SJCRH30 (cell line): ENCODE results near the gene TBPL1. TPM values are rescaled to one million over a fixed set of nuclear protein-coding genes. Genes with fewer than 3 reads are reported as not detected.

Experiments used
- DNase-seq, 2 experiments: peaks; one replicate each; pipeline ENCODE4 v3.0.0-alpha.2; 2015 to 2020
- H3K27ac ChIP-seq: fragments of 250-450 bp; sonication (Bioruptor Pico); 2 replicates; pipeline ENCODE4 v1.5.1; 2020; ENCODE audit warnings: mild to moderate bottlenecking, moderate library complexity
- H3K27me3 ChIP-seq: fragments of 250-450 bp; sonication (Bioruptor Pico); 2 replicates; pipeline ENCODE4 v1.5.1; 2020; ENCODE audit warnings: mild to moderate bottlenecking, moderate library complexity
- H3K36me3 ChIP-seq: fragments of 250-450 bp; sonication (Bioruptor Pico); 2 replicates; pipeline ENCODE4 v1.5.1; 2020; ENCODE audit warnings: mild to moderate bottlenecking, moderate library complexity
- H3K4me1 ChIP-seq: fragments of 250-450 bp; sonication (Bioruptor Pico); 2 replicates; pipeline ENCODE4 v1.5.1; 2020; ENCODE audit warnings: mild to moderate bottlenecking, moderate library complexity
- H3K4me3 ChIP-seq: fragments of 250-450 bp; sonication (Bioruptor Pico); 2 replicates; pipeline ENCODE4 v1.5.1; 2020; ENCODE audit warnings: mild to moderate bottlenecking, moderate library complexity
- H3K9me3 ChIP-seq: fragments of 250-450 bp; sonication (Bioruptor Pico); replicated peaks from 2 replicates; pipeline ENCODE4 v1.5.1; 2020; ENCODE audit warnings: mild to moderate bottlenecking, moderate library complexity
- total RNA-seq: library from RNA; depleted of rRNA; stranded (reverse); fragments of >200 nt; shearing (Covaris generic); gene quantifications from 2 replicates; pipeline ENCODE4 v1.2.3, GENCODE V29; 2014

The TBPL1 gene
- total RNA-seq, 1 experiment from 2014 or later: 56.2 TPM

DNA sequence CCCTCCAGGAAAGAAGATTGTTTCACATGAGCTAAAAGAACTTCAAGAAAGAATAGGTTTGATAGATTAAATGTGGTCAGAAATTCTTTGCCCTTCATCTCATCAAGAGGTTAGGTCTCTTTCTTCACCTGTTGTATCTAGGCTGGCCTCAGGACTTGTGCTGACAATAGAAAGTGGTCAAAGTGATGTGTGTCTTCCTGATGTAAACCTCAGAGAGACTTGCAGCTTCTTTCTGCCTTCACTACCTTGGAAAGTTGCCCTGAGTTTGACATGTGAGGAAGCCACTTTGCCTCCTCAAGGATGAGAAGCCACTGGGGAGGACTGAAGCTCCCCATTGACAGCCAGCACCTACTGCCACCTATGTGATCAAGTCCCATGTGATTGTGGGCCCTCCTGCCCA is 46.3 kb downstream of the TBPL1 start:
- no peak for DNase-seq

GRCh38 chr6:134000443-134000842 is 47.4 kb downstream of the TBPL1 start:
- Histone ChIP-seq H3K9me3 (no peaks in the 10 kb centered on the region), H3K27ac (no peak overlapping the region), H3K4me3 (no peak overlapping the region), H3K4me1 (peaks cover 19% of the 10 kb centered on the region), H3K27me3 (no peaks in the 10 kb centered on the region), H3K36me3 (no peaks in the 10 kb centered on the region)
- DNase-seq: no peak

More for the DNA sequence above, 46.3 kb downstream of the TBPL1 start:
- Histone ChIP-seq H3K27ac (no peak overlapping the region), H3K4me3 (no peak overlapping the region), H3K9me3 (no peaks in the 10 kb centered on the region), H3K4me1 (peaks cover 14% of the 10 kb centered on the region), H3K27me3 (no peaks in the 10 kb centered on the region), H3K36me3 (no peaks in the 10 kb centered on the region)

DNA sequence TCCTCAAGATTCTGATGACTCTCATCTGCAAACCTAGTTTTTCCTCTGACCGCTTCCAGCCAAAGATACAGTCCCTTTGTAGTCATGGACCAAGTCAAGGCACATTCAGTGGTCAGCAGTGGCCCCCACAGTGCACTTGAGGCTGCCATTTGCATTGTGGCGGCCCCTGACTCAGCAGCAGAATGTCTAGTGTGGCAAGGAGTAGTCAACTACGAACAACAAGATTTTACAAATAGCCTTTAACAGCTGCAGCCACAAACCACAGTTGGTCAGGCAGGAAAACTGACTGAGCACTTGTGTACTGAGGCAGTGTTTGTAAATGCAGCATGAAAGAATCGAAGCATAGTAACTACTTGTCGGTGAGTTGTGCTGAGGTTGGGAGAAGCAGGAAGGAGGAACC is 49.8 kb downstream of the TBPL1 start:
- H3K9me3 ChIP-seq: no peaks in the 10 kb centered on the region
- H3K4me3 ChIP-seq: peak overlapping the region; percentile 5; the same call in 1 of the 2 replicates
- DNase-seq: peak; percentile 64 to 72
- no peaks in the 10 kb centered on the region for H3K27me3 ChIP-seq
- peak overlapping the region; percentile 21; the same call in 1 of the 2 replicates for H3K27ac ChIP-seq
- no peaks in the 10 kb centered on the region for H3K36me3 ChIP-seq
- H3K4me1 ChIP-seq: peaks cover 19% of the 10 kb centered on the region

DNA sequence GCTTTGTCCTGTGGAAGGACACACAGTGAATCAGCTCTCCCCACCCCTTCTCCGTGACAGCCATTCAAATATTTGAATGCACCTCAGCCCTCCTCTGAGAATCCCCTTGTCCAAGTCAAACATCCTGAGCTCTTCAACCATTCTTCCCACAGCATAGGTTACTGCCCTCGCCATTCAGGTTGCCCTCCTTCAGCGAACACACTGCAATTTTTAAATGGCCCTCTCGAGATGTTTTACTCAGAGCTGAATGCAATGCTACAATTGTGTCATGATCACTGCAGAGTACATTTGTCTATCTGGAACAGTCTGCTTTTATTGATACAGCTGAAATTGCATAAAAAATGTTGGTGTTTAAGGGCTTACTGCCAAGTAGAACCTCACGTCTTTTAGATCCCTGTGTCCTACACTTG is 50.5 kb downstream of the TBPL1 start:
- Histone ChIP-seq H3K4me1 (peaks cover 19% of the 10 kb centered on the region), H3K27me3 (no peaks in the 10 kb centered on the region), H3K4me3 (no peak overlapping the region), H3K27ac (peak overlapping the region; percentile 21; the same call in 1 of the 2 replicates), H3K36me3 (no peaks in the 10 kb centered on the region), H3K9me3 (no peaks in the 10 kb centered on the region)
- DNase-seq: no peak

DNA sequence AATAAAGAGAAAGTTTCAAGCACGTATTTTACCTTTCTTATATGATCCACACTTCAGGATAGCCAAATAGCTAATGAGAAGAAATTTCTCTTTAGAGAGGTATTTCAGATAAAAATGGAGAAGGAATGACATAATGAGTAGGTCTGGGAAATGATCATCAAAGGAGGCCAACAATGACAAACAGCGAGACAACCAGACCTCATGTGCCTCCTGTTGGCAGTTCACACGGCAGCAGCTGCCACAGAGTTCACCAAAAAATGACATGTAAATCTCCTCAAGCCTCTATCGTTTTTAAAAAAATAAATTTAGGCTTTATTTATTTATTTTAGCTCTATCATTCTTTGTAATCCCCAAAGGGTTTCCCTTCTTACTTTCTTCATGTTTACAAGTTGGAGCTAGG is 51.7 kb downstream of the TBPL1 start:
- H3K27me3 ChIP-seq: no peaks in the 10 kb centered on the region
- DNase-seq: peak; percentile 28 to 45
- no peak overlapping the region for H3K4me3 ChIP-seq
- H3K9me3 ChIP-seq: no peaks in the 10 kb centered on the region
- no peaks in the 10 kb centered on the region for H3K36me3 ChIP-seq
- no peak overlapping the region for H3K27ac ChIP-seq
- H3K4me1 ChIP-seq: peaks cover 19% of the 10 kb centered on the region

DNA sequence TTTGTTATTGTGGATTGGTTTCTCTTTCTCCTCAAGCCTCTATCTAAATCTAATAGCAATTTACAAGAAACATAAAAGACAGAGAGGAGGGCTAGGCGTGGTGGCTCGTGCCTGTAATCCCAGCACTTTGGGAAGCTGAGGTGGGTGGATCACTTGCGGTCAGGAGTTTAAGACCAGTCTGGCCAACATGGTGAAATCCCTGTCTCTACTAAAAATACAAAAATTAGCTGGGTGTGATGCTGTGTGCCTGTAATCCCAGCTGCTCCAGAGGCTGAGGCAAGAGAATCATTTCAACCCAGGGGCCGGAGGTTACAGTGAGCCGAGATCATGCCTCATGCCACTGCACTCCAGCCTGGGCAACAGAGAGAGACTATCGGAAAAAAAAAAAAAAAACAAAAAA is 52.8 kb downstream of the TBPL1 start:
- H3K4me1 ChIP-seq: peaks cover 23% of the 10 kb centered on the region
- no peaks in the 10 kb centered on the region for H3K27me3 ChIP-seq
- peak in 1 of 2 experiments; percentile 20 for DNase-seq
- H3K27ac ChIP-seq: no peak overlapping the region
- no peak overlapping the region for H3K4me3 ChIP-seq
- no peaks in the 10 kb centered on the region for H3K9me3 ChIP-seq
- H3K36me3 ChIP-seq: no peaks in the 10 kb centered on the region

DNA sequence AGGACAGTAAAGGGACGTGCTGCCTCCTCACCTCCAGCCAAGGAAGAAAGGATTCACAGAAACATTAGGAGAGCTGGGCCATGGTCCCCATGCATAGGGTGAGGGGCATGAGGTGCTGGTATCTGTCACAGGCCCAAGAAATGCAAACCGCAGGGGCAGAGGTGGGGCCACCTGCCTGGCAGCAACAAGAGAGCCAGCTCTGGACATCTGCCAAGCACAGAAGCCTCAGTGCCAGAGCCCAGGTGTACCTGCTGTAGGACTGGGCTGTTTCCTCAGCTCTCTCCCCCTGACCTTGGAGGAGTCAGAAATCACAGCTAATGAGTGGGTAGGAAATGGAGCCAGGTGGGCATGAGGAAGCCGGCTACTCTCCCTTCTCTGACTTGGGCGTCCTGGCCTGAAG is 54.1 kb downstream of the TBPL1 start:
- H3K9me3 ChIP-seq: no peaks in the 10 kb centered on the region
- H3K36me3 ChIP-seq: no peaks in the 10 kb centered on the region
- peaks cover 23% of the 10 kb centered on the region for H3K4me1 ChIP-seq
- H3K4me3 ChIP-seq: no peak overlapping the region
- H3K27ac ChIP-seq: no peak overlapping the region
- DNase-seq: no peak
- H3K27me3 ChIP-seq: no peaks in the 10 kb centered on the region

DNA sequence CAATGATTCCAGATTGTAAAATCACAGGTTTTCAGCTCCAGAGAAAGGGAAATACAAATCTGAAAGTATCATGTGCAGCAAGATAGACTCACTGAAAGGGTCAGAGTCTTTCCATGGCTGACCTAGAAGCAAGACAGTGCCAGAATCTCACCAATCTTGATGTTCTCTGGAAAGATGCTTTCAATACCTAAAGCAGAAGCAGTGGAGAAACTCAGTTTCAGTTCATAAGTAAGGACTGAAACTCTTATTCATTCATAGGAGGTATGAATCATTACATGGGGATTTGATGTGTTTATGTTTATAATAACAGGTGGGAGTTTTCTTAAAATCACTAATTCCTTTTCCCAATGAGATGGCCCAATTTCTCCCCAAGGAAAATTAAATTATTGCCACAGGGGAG is 56.9 kb downstream of the TBPL1 start:
- peaks cover 4% of the 10 kb centered on the region; the same call in 1 of the 2 replicates for H3K4me1 ChIP-seq
- no peaks in the 10 kb centered on the region for H3K36me3 ChIP-seq
- no peak overlapping the region for H3K4me3 ChIP-seq
- no peak overlapping the region for H3K27ac ChIP-seq
- no peak for DNase-seq
- H3K27me3 ChIP-seq: no peaks in the 10 kb centered on the region
- H3K9me3 ChIP-seq: no peaks in the 10 kb centered on the region

DNA sequence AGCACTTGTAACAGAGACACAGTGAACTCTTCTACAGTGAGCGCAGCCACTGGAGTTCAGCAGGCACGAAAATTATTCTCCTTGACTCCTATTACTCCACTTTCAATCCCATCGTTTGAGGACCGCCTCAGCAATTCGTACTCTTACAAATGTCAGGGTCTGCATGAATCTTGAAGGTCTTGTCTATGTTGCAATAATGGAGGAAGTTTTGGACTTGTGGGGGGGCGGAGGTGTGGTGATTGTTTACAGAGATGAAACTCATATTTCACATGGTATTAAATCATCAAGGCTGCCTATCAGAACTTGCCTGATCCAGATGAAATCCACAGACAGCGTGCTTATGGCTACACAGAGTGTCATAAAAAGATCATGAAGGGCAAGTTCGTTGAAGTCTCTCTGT is 57.4 kb downstream of the TBPL1 start:
- H3K4me1 ChIP-seq: peaks cover 4% of the 10 kb centered on the region; the same call in 1 of the 2 replicates
- H3K27ac ChIP-seq: no peak overlapping the region
- no peak for DNase-seq
- H3K9me3 ChIP-seq: no peaks in the 10 kb centered on the region
- H3K27me3 ChIP-seq: no peaks in the 10 kb centered on the region
- H3K4me3 ChIP-seq: no peak overlapping the region
- H3K36me3 ChIP-seq: no peaks in the 10 kb centered on the region

DNA sequence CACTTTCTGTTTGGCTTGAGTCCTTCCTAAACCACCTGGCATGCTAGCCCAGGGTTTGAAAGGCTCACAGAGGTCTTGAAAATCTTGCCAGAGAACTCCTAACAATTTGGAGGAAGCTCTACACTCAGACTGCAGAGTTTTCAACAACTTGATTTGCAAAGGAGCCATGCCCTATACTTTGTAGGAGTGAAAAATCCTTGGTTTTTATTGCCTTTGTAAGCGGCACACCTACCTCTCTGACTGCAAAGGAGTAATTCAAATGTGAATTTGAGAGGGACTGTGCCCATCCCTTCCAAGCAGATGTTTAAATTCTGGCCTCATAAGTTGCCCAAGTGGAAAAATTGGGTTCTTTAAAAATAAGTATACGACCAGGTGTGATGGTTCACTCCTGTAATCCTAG is 58.0 kb downstream of the TBPL1 start:
- Histone ChIP-seq H3K4me1 (peaks cover 4% of the 10 kb centered on the region; the same call in 1 of the 2 replicates), H3K27me3 (no peaks in the 10 kb centered on the region), H3K36me3 (no peaks in the 10 kb centered on the region), H3K9me3 (no peaks in the 10 kb centered on the region), H3K4me3 (no peak overlapping the region), H3K27ac (no peak overlapping the region)
- DNase-seq: no peak

GRCh38 chr6:134014588-134015137 is 61.6 kb downstream of the TBPL1 start:
- H3K4me3 ChIP-seq: no peak overlapping the region

DNA sequence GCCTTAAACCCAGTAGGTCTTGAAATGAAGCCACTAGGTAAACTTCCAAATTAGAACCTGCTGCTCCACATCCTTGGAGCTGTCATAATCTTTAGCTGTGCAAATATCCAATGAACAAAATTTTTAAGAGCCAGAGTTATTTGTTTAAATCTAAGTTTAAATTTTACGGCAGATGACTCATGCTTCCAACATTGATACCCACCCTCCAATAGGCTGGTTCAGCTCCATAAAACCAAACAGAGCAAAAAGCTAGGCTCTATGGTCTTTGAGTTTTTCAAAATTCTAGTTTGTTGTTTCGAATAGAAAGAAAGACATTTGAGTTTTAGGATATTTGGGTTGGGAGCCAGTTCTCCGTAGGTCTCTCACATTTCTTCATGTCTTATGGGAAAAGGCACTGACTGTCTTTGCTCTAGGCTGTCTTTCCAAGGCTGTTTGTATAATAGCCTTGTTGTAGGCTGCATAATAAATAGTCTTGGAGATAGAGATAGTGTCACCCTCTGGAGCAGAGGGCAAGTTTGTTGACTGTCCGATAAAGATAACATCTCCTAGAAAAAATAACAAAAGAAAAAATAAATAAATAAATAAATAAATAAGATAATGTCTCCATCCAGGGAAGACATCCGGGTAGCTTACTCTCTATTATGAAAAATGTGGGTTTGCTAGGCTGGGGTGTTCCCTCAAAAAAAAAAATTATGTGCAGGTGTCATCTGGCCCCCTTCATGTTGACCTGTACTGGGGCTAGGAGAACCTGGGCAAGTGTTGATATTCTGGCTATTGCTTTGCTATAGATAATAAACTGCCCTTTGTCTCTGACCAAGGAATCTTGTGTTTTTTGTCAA is 62.9 kb downstream of the TBPL1 start:
- Histone ChIP-seq H3K27ac (no peak overlapping the region), H3K4me3 (no peak overlapping the region), H3K36me3 (no peaks in the 10 kb centered on the region), H3K27me3 (no peaks in the 10 kb centered on the region), H3K9me3 (no peaks in the 10 kb centered on the region), H3K4me1 (0 out of 2 replicates have a peak, but pooled peaks cover 3% of the 10 kb centered on the region)
- no peak for DNase-seq

More at GRCh38 chr6:134014588-134015137, 61.6 kb downstream of the TBPL1 start:
- Histone ChIP-seq H3K27me3 (no peaks in the 10 kb centered on the region), H3K4me1 (peaks cover 7% of the 10 kb centered on the region; the same call in 1 of the 2 replicates), H3K36me3 (no peaks in the 10 kb centered on the region), H3K27ac (no peak overlapping the region), H3K9me3 (no peaks in the 10 kb centered on the region)
- DNase-seq: no peak

DNA sequence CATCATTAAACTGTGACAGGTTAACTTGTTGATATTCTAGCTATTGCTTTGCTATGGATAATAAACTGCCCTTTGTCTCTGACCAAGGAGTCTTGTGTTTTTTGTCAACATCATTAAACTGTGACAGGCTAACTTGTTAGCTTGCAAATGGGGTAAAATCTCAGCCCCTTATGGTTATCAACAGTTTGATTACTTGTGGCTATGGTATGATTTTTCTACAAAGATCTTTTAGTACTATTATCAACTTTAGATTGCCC is 63.5 kb downstream of the TBPL1 start:
- H3K4me3 ChIP-seq: no peak overlapping the region
- H3K4me1 ChIP-seq: 0 out of 2 replicates have a peak, but pooled peaks cover 3% of the 10 kb centered on the region
- no peaks in the 10 kb centered on the region for H3K36me3 ChIP-seq
- no peak for DNase-seq
- no peak overlapping the region for H3K27ac ChIP-seq
- H3K27me3 ChIP-seq: no peaks in the 10 kb centered on the region
- H3K9me3 ChIP-seq: no peaks in the 10 kb centered on the region

- H3K27me3 ChIP-seq: no peaks in the 10 kb centered on the region; the same call in 1 of the 2 replicates
- no peak overlapping the region for H3K27ac ChIP-seq
- H3K36me3 ChIP-seq: no peaks in the 10 kb centered on the region
- DNase-seq: no peak
- H3K4me1 ChIP-seq: 0 out of 2 replicates have a peak, but pooled peaks cover 3% of the 10 kb centered on the region
- H3K9me3 ChIP-seq: no peaks in the 10 kb centered on the region
- H3K4me3 ChIP-seq: no peak overlapping the region
These were observed 67.0 kb downstream of the TBPL1 start for GRCh38 chr6:134020071-134020470.

DNA sequence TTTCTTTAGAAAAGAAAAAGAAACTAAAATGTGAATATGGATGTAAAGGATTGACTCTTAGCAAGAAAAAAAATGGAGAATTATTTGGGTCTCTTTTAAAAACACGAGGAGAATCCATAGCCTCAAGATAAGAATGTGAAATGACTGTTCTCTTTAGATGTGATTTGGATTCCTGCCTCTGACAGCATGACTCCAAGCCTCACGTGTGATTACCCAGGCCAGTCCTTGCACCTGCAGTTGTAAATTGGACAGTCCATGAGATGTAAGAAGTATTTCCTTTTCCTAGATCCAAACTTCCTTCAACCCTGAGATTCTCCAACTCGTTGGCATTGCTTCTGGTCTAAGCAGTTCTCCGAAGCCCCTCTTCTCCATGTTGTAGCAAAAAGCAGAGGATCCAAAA is 67.5 kb downstream of the TBPL1 start:
- no peaks in the 10 kb centered on the region for H3K9me3 ChIP-seq
- no peak overlapping the region for H3K27ac ChIP-seq
- no peak overlapping the region for H3K4me3 ChIP-seq
- H3K27me3 ChIP-seq: no peaks in the 10 kb centered on the region; the same call in 1 of the 2 replicates
- no peak for DNase-seq
- H3K4me1 ChIP-seq: 0 out of 2 replicates have a peak, but pooled peaks cover 3% of the 10 kb centered on the region
- no peaks in the 10 kb centered on the region for H3K36me3 ChIP-seq
